Measurements from ENCODE around the gene KIAA1328. TPM values are rescaled to one million over a fixed set of nuclear protein-coding genes. Genes with fewer than 3 reads are reported as not detected.
"Not testable (repeated sequence)": the region's sequence is repeated elsewhere in the genome, so short reads cannot be mapped to it uniquely, and the experiment has no call there.

KIAA1328 gene
- polyA plus RNA-seq, 3 donors: 9.8 to 13.7 (median 10.7) TPM

DNA sequence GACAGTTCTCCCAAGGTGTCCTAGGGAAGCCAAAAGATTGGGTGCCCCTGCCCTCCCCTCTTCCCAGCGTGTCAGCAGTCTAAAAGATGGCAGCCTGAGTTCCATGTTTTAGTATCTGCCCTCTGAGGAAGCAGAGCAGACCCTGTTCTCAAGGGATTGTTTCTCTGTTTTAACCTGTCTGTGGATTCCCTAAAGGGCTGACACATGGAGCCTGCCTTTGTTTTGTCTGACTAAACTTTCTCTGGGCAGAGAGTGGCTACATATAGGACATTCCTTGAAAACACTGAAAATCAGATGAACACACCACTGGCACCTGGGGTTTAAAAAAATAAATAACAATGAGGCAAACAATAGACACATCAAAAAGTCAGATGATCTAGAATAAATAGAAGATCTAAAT, 337.6 kb downstream of the KIAA1328 start:
- DNase-seq (ENCODE audit: extremely low read depth in 1 of 11, low read depth in 9 of 11, low spot score in 4 of 11): no peak

DNA sequence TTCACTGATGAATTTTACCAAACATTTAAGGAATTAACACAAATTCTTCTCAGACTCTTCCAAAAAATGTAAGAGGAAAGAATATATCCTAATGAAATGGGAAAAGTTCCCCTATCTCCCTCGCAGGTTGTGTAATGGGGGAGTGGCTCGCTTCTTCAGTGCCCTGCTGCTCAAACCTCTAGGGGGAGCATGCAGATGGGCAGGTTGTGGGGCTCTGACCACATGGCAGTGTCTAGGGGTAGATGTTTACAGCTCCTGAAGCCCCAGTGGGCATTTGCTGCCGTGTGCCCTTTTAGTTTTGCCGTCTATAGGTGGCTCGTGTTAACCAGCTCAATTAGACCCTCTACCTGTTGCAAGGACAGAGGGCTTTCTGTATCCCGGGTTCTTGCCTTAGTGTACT, 338.0 kb downstream of the KIAA1328 start:
- DNase-seq (ENCODE audit: extremely low read depth in 1 of 11, low read depth in 9 of 11, low spot score in 4 of 11): not testable (repeated sequence)

DNA sequence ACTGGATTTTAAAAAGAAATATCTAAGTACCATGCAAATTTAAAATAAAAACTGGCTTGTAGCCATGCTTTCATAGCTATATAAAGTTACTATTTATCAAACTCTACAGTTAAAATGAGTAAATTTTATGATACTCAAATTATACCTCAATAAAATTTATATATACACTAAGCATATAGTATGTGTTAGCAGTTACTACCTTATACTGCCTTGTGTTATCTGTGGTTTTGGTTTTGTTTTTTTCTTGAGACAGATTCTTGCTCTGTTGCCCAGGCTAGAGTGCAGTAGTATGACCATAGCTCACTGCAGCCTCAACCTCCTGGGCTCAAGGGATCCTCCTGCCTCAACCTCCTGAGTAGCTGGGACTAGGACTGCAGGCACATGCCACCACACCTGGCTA, 342.1 kb downstream of the KIAA1328 start:
- DNase-seq (ENCODE audit: extremely low read depth in 1 of 11, low read depth in 9 of 11, low spot score in 4 of 11): no peak

DNA sequence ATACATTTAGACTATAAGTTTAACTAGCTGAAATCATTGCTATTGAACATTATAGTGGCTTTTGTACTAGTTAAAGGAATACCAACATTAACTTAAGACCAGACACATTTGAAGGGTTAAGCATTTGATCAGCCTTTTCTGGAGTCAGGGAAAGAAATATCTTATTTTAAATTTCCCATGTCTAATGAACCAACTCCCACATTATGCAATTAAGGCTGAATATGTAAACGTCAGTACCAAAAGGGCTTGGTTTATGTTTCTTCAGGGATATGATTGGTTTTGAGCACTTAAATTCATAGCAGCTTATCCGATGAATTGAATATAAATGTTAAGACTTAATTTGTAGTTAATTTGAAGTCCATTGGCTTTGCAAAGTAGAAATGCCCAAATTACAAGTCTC, 344.5 kb downstream of the KIAA1328 start:
- no peak for DNase-seq (ENCODE audit: extremely low read depth in 1 of 11, low read depth in 9 of 11, low spot score in 4 of 11)

DNA sequence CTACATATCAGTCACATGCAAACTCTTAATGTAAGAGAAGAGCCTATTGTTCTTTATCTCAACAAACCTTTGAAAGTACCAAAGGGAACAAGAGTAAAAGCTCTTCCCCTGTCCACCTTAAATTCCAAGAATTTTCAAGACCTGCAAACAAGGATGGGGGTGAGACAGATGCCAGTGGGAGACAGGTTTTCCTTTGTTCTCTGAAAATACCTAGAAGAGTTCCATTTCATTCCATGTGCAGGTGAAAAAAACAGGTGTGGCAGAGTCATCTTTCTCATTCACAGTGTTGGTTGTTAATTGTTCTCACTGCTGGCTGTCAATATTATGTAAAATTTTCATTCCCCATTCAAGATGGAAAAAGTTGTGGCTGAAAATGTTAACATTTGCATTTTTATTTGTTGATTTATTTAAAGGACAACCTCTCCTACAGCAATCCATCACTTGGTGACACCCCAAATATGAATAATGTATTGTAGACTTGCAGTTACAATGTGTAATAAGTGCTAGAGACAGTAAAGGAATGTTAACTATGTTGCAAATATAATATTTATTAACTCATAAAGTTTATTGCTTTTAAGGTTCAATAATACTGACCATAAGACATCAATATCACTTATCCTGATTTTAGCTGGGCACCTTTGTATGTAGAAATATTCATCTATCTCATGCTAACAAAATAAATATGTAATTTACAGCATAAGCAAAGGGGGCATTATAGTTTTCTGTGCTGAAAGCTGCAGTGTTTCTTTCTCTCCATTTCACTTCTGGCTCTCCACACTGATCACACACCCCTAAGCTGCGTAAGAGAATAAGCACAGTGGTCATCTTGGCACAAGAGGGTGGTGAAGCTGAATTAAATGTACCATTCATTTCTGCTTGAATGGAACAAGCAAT, 347.0 kb downstream of the KIAA1328 start:
- DNase-seq (ENCODE audit: extremely low read depth in 1 of 11, low read depth in 9 of 11, low spot score in 4 of 11): no peak

DNA sequence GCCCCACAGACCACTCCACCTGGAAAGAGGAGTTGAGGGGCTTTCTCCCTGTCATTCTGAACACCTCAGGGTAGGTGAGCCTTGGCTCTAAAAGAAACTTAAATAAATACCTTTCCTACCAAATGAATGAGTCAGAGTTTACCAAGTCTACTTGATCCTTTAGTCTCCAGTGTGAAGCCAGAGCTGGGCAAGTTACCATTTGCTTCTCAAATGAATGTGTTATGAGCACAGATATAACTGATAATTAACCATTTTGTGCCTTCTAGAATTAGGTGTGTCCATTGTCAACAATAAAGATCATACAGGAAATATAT, 347.7 kb downstream of the KIAA1328 start:
- DNase-seq (ENCODE audit: extremely low read depth in 1 of 11, low read depth in 9 of 11, low spot score in 4 of 11): no peak

DNA sequence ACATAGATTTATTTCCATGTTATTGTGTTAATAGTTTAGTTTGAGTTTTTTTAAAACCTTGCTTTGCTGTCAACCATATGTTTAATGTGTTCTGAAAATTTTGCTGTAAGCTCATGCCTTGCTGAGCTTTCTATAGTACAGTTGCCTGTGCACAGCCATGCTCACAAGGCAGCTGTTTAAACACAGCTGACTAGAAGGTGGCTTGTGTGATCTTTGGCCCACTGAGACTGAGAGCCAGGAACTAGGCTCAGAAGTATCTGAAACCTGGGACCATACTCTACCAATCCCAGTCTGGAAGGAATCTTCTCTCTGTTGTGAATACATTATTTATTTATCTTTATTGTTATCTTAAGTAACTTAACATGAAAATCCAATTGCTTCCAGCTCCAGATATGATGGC, 350.5 kb downstream of the KIAA1328 start:
- DNase-seq (ENCODE audit: extremely low read depth in 1 of 11, low read depth in 9 of 11, low spot score in 4 of 11): no peak

DNA sequence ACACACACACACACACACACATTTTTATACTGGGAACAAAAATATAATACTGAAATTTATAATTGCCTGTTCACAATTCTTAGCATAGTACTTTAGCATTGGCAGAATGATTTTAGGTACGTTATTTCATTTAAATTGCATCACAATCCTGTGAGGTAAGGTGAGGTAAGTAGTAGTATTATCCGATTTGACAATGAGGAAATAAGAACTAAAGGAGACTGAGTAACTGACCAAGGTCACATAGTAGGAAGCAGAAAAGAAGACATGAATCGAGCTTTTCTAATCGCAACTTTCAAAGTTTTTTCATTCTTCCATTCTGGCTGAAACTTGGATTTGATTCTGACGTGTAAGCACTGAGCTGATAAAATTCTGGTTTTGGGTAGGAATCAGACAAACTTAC, 351.2 kb downstream of the KIAA1328 start:
- DNase-seq (ENCODE audit: extremely low read depth in 1 of 11, low read depth in 9 of 11, low spot score in 4 of 11): no peak

DNA sequence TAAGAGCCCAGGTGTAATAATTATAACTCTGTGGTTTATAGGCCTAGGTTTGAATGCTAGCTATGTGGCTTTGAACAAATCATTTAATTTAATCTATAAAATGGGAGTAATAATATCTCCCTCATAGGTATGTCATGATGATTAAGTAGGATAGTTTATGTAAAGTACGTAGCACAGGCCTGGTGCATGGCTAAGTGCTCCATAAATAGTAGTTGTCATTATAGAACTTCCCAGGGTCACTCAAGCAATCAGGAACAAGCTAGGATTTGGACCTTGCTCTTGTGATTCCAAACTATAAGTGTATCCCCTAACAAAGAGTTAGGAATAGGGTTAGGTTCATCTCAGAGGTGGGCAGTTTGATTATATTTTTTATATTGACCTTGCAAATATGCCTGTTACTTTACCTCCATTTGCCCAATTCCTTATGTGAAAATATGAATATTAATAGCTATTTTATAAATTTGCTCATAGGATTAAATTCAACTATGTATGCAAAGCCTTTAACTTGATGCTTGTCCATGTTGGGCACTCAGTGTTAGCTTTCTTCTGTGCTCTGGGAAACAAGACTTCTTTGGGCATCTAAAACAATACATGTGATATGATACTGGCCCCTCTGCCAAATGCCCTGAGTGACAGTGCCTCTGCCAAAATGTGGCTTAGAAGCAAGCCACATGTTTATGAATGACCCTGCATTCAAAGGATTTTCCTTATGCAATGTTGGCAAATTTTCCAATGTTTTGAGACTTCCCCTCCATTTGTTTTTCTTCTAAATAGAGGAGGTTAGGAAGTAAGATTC, 353.6 kb downstream of the KIAA1328 start:
- no peak for DNase-seq (ENCODE audit: extremely low read depth in 1 of 11, low read depth in 9 of 11, low spot score in 4 of 11)

DNA sequence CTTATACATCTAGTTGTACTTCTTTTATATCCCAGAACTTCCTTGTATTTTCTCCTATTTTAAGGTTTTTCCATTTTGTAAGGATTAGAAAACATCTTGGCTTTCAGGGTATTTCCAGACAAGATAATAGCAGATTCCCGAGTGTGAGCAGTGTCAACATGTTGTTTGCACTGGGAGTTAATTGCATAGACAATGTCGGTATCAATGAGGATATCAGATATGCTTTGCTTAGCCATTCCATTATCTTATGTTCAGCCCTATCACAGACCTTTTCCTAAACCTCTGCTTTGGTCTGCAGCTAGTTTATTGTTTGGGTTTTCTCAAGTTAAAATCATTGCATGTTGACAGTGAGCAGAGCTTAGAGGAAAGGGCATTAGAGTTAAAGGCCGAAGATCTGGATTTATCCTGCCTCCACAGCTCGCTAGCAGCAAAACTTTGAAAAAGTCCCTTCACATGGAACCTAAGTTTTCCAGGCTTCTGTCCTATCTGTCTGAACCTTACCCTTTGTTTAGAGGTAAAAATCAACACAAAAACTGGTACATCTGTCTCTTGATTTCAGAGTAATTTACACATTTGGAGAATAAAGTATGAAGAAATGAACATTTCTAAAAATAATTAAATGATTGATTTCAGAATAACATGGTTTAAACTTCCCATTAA, 355.4 kb downstream of the KIAA1328 start:
- DNase-seq (ENCODE audit: extremely low read depth in 1 of 11, low read depth in 9 of 11, low spot score in 4 of 11): no peak

DNA sequence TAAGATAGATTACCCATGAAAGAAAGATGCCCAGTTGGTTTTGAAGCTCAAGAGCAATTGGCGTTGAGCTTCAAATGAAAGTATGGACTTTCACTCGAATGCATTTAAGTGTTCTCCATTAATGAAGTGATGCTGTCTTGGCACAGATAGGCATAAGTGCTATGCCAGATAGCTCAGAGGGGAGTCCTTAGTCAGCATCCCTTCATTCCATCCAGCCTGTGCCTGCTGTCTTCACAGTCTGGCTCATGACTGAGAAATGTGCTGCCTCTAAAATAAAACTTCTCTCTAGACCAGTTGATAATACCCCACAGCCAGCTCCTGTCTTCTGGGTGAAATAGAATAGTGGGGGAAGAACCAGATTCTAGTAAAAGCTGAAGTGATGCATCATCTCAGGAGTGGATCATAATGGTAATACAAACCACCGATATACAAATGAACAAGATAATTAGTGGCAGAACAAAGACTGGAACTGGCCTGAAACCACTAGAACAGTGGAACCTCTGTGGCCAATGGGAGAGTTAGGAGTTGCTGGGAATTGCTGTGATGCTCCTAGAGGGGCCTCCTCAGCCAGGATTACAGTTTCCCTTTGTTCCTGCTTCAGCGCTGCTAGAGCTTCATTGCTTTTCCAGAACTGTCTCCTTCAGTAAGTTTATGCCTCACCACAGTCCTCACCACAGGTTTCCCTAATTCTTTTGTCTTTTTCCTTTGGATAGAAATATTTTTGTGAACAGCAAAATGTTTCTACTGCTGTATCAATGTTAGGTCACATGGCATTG, 359.3 kb downstream of the KIAA1328 start:
- DNase-seq (ENCODE audit: extremely low read depth in 1 of 11, low read depth in 9 of 11, low spot score in 4 of 11): no peak

DNA sequence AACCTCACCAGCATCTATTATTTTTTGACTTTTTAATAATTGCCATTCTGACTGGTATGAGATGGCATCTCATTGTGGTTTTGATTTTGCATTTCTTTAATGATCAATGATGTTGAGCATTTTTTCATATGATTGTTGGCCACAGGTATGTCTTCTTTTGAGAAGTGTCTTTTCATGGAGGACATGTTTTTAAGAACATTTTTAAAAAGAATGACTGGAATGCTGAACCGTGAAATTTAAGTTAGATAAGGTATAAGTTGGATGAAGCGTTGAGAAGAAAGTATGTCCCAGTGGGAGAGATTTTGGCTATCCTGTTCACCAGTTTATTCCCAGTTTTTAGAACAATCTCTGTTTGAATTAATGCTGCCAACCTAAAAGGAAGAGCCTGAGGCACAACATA, 370.8 kb downstream of the KIAA1328 start:
- no peak for DNase-seq (ENCODE audit: extremely low read depth in 1 of 11, low read depth in 9 of 11, low spot score in 4 of 11)

DNA sequence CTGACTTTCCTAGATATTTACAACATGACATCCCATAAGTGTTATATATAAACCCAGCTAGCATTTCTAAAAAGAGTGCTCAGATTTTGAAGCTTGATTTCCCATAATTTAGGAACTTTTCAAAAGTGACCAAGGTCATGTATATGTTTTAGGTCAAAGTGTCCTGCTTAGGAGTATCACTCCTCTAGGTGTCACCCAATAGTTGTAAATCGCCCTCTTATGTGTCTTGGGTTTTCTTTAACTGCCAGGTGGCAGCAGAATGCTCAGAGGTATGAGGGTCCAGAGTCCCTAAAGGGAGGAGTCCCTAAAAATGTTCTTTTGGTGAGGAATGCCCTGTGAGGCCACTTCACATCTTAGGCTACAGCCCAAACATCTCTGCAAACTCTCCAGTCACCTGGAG, 378.4 kb downstream of the KIAA1328 start:
- no peak for DNase-seq (ENCODE audit: extremely low read depth in 1 of 11, low read depth in 9 of 11, low spot score in 4 of 11)

DNA sequence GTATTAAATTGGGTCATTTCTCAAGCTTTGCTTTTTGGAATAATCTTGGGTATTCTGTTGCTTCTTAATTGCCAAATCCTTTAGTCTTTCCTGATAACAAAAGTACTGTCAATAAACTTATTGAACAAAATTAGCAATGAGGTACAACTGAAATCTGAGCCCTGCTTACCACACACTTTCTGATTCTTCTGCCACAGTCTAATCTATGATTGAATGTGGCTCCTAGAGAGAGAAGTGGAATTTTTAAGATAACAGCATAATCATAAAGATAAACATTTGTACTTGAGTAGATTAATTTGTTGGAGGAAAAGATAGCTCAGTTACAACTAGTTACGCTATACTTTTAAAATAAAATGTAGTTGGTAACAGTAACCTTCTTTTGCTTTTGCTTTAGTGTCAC, 381.9 kb downstream of the KIAA1328 start:
- no peak for DNase-seq (ENCODE audit: extremely low read depth in 1 of 11, low read depth in 9 of 11, low spot score in 4 of 11)

DNA sequence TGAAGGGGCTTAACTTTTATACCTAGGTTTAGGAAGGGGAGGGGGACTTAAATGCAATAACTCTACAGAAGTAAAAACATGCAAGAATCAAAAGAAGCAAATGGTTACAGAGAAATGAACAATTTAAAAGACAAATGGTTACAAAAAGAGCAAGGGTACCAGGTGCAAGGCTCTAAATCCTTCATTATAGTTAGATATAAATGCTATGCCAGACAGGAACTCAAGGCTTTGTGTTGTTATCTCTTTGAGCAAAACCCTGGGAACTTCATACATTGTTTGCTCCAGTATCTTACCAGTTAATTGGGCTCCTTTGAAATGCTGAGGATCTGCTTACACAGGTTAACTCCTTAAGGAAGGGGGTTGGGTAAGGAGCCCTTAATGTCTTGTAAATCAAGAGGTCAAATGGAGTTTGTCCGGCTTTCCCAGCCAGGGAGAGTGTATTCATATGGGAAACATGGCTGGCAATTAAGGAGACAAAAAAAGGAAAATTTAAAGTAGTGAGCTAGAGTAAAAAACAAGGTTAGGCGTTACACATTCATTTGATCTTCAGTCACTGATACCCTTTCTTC, 389.2 kb downstream of the KIAA1328 start:
- no peak for DNase-seq (ENCODE audit: extremely low read depth in 1 of 11, low read depth in 9 of 11, low spot score in 4 of 11)

DNA sequence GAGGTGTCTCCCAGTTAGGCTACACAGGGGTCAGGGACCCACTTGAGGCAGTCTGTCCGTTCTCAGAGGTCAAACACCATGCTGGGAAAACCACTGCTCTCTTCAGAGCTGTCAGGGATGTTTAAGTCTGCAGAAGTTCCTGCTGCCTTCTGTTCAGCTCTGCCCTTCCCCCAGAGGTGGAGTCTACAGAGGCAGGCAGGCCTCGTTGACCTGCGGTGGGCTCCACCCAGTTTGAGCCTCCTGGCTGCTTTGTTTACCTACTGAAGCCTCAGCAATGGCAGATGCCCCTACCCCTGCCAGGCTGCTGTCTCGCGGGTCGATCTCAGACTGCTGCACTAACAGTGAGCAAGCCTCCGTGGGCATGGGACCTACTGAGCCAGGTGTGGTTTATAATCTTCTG, 390.3 kb downstream of the KIAA1328 start:
- DNase-seq (ENCODE audit: extremely low read depth in 1 of 11, low read depth in 9 of 11, low spot score in 4 of 11): no peak

DNA sequence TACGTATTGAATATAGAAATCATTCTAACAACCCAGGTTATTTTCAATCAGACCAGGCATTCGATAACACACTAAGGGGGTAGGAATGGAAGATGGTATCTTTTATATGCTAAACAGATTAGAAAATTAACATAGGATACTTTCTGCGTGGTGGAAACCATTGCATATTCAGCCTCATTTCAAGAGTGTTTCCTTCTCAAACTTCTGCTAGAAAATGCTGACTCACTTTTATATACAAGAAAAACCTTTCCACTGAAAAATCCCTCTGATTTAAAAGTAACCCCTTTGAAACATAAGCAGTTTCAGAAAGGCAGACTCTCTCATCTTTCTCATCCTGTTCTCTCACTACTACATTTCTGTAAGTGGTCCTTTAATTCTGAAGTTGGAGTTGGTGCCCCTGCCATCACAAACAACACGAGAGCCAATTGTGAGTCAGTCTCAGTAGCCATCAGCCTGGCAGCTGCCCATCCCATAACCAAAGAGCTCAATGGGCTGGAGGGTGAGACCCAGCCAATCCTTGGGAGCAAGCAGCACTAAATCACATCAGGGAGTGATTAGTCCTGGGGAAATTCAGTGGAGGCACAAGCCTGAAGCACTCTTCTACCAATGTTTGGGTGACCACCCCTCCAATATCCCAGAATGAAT, 393.5 kb downstream of the KIAA1328 start:
- DNase-seq (ENCODE audit: extremely low read depth in 1 of 11, low read depth in 9 of 11, low spot score in 4 of 11): no peak

DNA sequence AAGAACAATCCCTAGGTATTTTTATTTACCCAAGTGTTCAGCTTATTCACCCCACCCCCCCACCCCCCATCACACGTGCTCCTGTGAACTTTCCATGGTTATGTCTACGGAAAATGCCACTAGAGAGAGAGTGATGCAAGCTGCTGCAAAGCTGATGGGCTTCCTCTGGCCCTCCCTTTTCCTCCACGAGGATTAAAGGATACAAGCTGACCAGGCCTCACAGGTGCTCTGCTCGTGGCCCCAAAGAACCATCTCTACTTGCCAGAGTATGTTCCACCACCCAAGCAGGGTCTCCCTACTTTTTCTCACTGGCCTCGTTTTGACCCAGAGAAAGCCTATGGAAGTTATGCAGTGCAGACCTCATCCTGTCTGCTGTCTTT, 394.1 kb downstream of the KIAA1328 start:
- DNase-seq (ENCODE audit: extremely low read depth in 1 of 11, low read depth in 9 of 11, low spot score in 4 of 11): no peak

DNA sequence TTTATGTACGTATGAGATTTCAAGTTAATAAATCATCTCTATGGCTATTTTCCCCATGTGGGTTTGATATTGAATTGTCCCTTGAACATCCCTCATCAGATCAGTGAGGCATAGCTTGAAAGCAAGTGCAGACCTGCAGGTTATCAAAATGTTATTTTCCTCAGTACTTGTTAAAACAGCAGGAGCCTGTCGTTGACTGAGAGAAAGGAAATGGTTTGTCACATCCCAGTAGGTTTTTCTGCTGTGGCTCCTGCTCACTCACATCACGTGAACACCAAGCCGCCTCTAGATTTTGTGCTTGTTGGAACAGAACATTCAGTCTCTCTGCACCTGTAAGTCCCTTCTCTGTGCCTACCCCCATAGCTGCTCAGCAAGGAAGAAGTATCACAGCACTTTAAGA, 396.4 kb downstream of the KIAA1328 start:
- no peak for DNase-seq (ENCODE audit: extremely low read depth in 1 of 11, low read depth in 9 of 11, low spot score in 4 of 11)
